ENCODE data around the gene UCHL5. TPM values are rescaled to one million over a fixed set of nuclear protein-coding genes. Genes with fewer than 3 reads are reported as not detected.

Gene UCHL5
- total and polyA plus RNA-seq, 2 donors (not counting 1 experiment from before 2014, with no cell fraction given): 19.5 to 29.6 TPM

DNA sequence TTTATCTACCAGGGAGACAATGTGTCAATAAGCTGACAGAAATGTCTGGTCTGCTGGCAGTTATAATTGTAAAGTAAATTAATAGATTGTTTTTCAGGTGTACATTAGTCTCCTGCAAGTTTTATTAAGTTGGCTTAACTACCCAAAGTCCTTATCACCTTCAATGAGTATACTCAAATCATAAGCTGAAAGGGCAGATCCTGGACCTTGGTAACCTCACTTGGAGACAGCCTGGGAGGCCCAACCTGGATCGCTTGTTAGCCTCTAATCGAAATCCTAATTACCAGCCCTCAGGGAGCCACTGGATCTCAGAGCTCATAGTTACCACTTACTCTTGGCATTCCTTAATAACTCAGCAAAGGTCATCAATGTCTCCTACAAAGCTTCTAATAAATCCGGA lies 49.7 kb downstream of the UCHL5 start:
- Histone ChIP-seq H2AFZ (ENCODE audit: low read length) (no peak overlapping the region), H3K79me2 (ENCODE audit: control insufficient read depth, insufficient read depth, low read length) (no peaks in the 10 kb centered on the region), H3K36me3 (ENCODE audit: control insufficient read depth, insufficient read depth, low read length) (no peaks in the 10 kb centered on the region), H3K4me1 (ENCODE audit: control insufficient read depth, extremely low read depth, insufficient read depth, low read length) (peaks cover 9% of the 10 kb centered on the region), H3K9me3 (ENCODE audit: control insufficient read depth, insufficient read depth, low read depth, low read length) (no peaks in the 10 kb centered on the region), H3K4me2 (ENCODE audit: extremely low read depth, insufficient read depth, low read length) (no peak overlapping the region), H3K4me3 (replicated peaks in 1 of 4; ENCODE audit: control extremely low read depth in 1 of 4, insufficient read depth in 1 of 4, low read depth in 3 of 4, low read length in 4 of 4) (no peak overlapping the region), H3K9ac (ENCODE audit: insufficient read depth, low read length) (no peak overlapping the region), H3K27me3 (ENCODE audit: control insufficient read depth, insufficient read depth, low read length) (no peaks in the 10 kb centered on the region), H4K20me1 (ENCODE audit: control insufficient read depth, extremely low read depth, insufficient read depth, low read length) (no peaks in the 10 kb centered on the region), H3K27ac (ENCODE audit: insufficient read depth, low read length) (no peak overlapping the region)
- no peak for TF ChIP-seq EZH2 (IDR thresholded peaks at IDR 0.05; ENCODE audit: low read length, missing control alignments)
- TF ChIP-seq, protein P1, sequence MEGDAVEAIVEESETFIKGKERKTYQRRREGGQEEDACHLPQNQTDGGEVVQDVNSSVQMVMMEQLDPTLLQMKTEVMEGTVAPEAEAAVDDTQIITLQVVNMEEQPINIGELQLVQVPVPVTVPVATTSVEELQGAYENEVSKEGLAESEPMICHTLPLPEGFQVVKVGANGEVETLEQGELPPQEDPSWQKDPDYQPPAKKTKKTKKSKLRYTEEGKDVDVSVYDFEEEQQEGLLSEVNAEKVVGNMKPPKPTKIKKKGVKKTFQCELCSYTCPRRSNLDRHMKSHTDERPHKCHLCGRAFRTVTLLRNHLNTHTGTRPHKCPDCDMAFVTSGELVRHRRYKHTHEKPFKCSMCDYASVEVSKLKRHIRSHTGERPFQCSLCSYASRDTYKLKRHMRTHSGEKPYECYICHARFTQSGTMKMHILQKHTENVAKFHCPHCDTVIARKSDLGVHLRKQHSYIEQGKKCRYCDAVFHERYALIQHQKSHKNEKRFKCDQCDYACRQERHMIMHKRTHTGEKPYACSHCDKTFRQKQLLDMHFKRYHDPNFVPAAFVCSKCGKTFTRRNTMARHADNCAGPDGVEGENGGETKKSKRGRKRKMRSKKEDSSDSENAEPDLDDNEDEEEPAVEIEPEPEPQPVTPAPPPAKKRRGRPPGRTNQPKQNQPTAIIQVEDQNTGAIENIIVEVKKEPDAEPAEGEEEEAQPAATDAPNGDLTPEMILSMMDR (conservative IDR thresholded peaks at IDR 0.05 in 1 of 2, IDR thresholded peaks at IDR 0.05 in 1 of 2; ENCODE audit: low read depth in 1 of 2, low read length in 2 of 2): no peak
- DNase-seq (ENCODE audit: low read depth in 2 of 2): no peak

- no peak for DNase-seq (ENCODE audit: low read depth in 2 of 2)
- no peak overlapping the region for H3K9ac ChIP-seq (ENCODE audit: insufficient read depth, low read length)
- H3K4me1 ChIP-seq (ENCODE audit: control insufficient read depth, extremely low read depth, insufficient read depth, low read length): no peaks in the 10 kb centered on the region
- no peaks in the 10 kb centered on the region for H3K79me2 ChIP-seq (ENCODE audit: control insufficient read depth, insufficient read depth, low read length)
- no peak for TF ChIP-seq EZH2 (IDR thresholded peaks at IDR 0.05; ENCODE audit: low read length, missing control alignments)
- TF ChIP-seq, protein P1 (conservative IDR thresholded peaks at IDR 0.05 in 1 of 2, IDR thresholded peaks at IDR 0.05 in 1 of 2; ENCODE audit: low read depth in 1 of 2, low read length in 2 of 2): no peak
- no peak overlapping the region for H2AFZ ChIP-seq (ENCODE audit: low read length)
- H3K4me2 ChIP-seq (ENCODE audit: extremely low read depth, insufficient read depth, low read length): no peak overlapping the region
- H3K9me3 ChIP-seq (ENCODE audit: control insufficient read depth, insufficient read depth, low read depth, low read length): no peaks in the 10 kb centered on the region
- H4K20me1 ChIP-seq (ENCODE audit: control insufficient read depth, extremely low read depth, insufficient read depth, low read length): no peaks in the 10 kb centered on the region
- H3K27me3 ChIP-seq (ENCODE audit: control insufficient read depth, insufficient read depth, low read length): no peaks in the 10 kb centered on the region
- no peaks in the 10 kb centered on the region for H3K36me3 ChIP-seq (ENCODE audit: control insufficient read depth, insufficient read depth, low read length)
- H3K27ac ChIP-seq (ENCODE audit: insufficient read depth, low read length): no peak overlapping the region
- no peak overlapping the region for H3K4me3 ChIP-seq (replicated peaks in 1 of 4; ENCODE audit: control extremely low read depth in 1 of 4, insufficient read depth in 1 of 4, low read depth in 3 of 4, low read length in 4 of 4)
Measured at GRCh38 chr1:193005785-193006184, 53.4 kb downstream of the UCHL5 start.

DNA sequence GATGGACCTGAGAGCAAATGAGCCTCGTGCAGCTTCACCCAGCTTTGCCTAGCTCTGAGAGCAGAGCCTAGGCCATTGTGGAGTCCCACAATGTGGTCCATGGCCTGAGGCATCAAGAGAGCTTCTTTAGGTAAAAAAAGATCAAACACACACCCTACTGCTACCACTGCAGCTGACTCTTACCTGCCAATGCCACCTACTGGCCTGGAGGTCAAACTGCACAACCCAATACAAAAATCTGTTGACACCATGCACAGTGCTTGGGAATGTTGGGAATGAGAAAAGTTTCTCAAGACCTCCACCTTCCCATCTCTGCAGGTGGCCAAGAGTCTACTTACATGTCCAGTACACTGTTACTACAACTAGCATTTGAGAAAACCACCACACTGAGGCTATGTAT lies 60.6 kb downstream of the UCHL5 start:
- Histone ChIP-seq H3K4me2 (ENCODE audit: extremely low read depth, insufficient read depth, low read length) (no peak overlapping the region), H3K4me3 (replicated peaks in 1 of 4; ENCODE audit: control extremely low read depth in 1 of 4, insufficient read depth in 1 of 4, low read depth in 3 of 4, low read length in 4 of 4) (no peak overlapping the region), H3K27me3 (ENCODE audit: control insufficient read depth, insufficient read depth, low read length) (no peaks in the 10 kb centered on the region), H3K9me3 (ENCODE audit: control insufficient read depth, insufficient read depth, low read depth, low read length) (no peaks in the 10 kb centered on the region), H4K20me1 (ENCODE audit: control insufficient read depth, extremely low read depth, insufficient read depth, low read length) (no peaks in the 10 kb centered on the region), H3K4me1 (ENCODE audit: control insufficient read depth, extremely low read depth, insufficient read depth, low read length) (no peaks in the 10 kb centered on the region), H2AFZ (ENCODE audit: low read length) (no peak overlapping the region), H3K9ac (ENCODE audit: insufficient read depth, low read length) (no peak overlapping the region), H3K79me2 (ENCODE audit: control insufficient read depth, insufficient read depth, low read length) (no peaks in the 10 kb centered on the region), H3K27ac (ENCODE audit: insufficient read depth, low read length) (no peak overlapping the region), H3K36me3 (ENCODE audit: control insufficient read depth, insufficient read depth, low read length) (no peaks in the 10 kb centered on the region)
- DNase-seq (ENCODE audit: low read depth in 2 of 2): no peak
- TF ChIP-seq, protein P1 (conservative IDR thresholded peaks at IDR 0.05 in 1 of 2, IDR thresholded peaks at IDR 0.05 in 1 of 2; ENCODE audit: low read depth in 1 of 2, low read length in 2 of 2): peak in 1 of 2 donors; percentile 18
- no peak for TF ChIP-seq EZH2 (IDR thresholded peaks at IDR 0.05; ENCODE audit: low read length, missing control alignments)

Data from fibroblast of lung (primary cell).